ENCODE data around the gene KRTAP9-3.
"Not testable (repeated sequence)": the region's sequence is repeated elsewhere in the genome, so short reads cannot be mapped to it uniquely, and the experiment has no call there.

Gene KRTAP9-3

GRCh38 chr17:41264599-41264998 is 32.4 kb downstream of the KRTAP9-3 start:
- Mint-ChIP-seq H3K36me3 (peaks cover 2% of the 10 kb centered on the region), H3K4me1 (peaks cover 6% of the 10 kb centered on the region), H3K4me3 (no peak overlapping the region), H3K27me3 (peaks cover 18% of the 10 kb centered on the region), H3K9me3 (no peaks in the 10 kb centered on the region), H3K27ac (no peak overlapping the region)
- no peak for ATAC-seq (ENCODE audit: low read depth)
- no peak for DNase-seq (ENCODE audit: low spot score in 2 of 2)

- no peaks in the 10 kb centered on the region for H3K9me3 Mint-ChIP-seq
- no peak within 1 kb of the TSS for H3K27ac Mint-ChIP-seq
- H3K4me1 Mint-ChIP-seq = peaks cover 6% of the 10 kb centered on the region
- ATAC-seq (ENCODE audit: low read depth) (no peak), DNase-seq (ENCODE audit: low spot score in 2 of 2) (no peak)
- peaks cover 2% of the 10 kb centered on the region for H3K36me3 Mint-ChIP-seq
- no peak within 1 kb of the TSS for H3K4me3 Mint-ChIP-seq
- H3K27me3 Mint-ChIP-seq = peaks cover 18% of the 10 kb centered on the region
Measured at GRCh38 chr17:41265078-41265477, 32.8 kb downstream of the KRTAP9-3 start, which contains the start of gene KRTAP9-6. Gene KRTAP9-6 (plus strand): TSS chr17:41265378. CDS start chr17:41265378, 0 bp downstream.

- H3K27me3 Mint-ChIP-seq = peaks cover 15% of the 10 kb centered on the region
- ATAC-seq (ENCODE audit: low read depth) (no peak), DNase-seq (ENCODE audit: low spot score in 2 of 2) (no peak)
- H3K27ac Mint-ChIP-seq = no peak overlapping the region
- peaks cover 2% of the 10 kb centered on the region for H3K36me3 Mint-ChIP-seq
- H3K4me3 Mint-ChIP-seq = no peak overlapping the region
- H3K9me3 Mint-ChIP-seq = no peaks in the 10 kb centered on the region
- H3K4me1 Mint-ChIP-seq = peaks cover 7% of the 10 kb centered on the region
Measured at GRCh38 chr17:41267711-41268110, 35.5 kb downstream of the KRTAP9-3 start.

GRCh38 chr17:41271323-41271722 is 39.1 kb downstream of the KRTAP9-3 start:
- H3K4me3 Mint-ChIP-seq; H3K27ac Mint-ChIP-seq; ATAC-seq (ENCODE audit: low read depth); H3K4me1 Mint-ChIP-seq; DNase-seq (ENCODE audit: low spot score in 2 of 2); H3K9me3 Mint-ChIP-seq; H3K36me3 Mint-ChIP-seq: not testable (repeated sequence)
- H3K27me3 Mint-ChIP-seq = peaks cover 15% of the 10 kb centered on the region

GRCh38 chr17:41271858-41272257 is 39.6 kb downstream of the KRTAP9-3 start:
- ATAC-seq (ENCODE audit: low read depth) = no peak
- peaks cover 2% of the 10 kb centered on the region for H3K36me3 Mint-ChIP-seq
- no peak overlapping the region for H3K27ac Mint-ChIP-seq
- no peak for DNase-seq (ENCODE audit: low spot score in 2 of 2)
- no peak overlapping the region for H3K4me3 Mint-ChIP-seq
- H3K9me3 Mint-ChIP-seq = no peaks in the 10 kb centered on the region
- H3K4me1 Mint-ChIP-seq = peaks cover 5% of the 10 kb centered on the region
- H3K27me3 Mint-ChIP-seq = peaks cover 17% of the 10 kb centered on the region

- H3K4me1 Mint-ChIP-seq = not testable (repeated sequence)
Measured at GRCh38 chr17:41275648-41276190, 43.5 kb downstream of the KRTAP9-3 start, which contains the start of gene KRTAP9-7. Gene KRTAP9-7 (plus strand): TSS chr17:41275698. CDS start chr17:41275698, 0 bp downstream.

GRCh38 chr17:41278176-41278955 is 46.1 kb downstream of the KRTAP9-3 start:
- no peak overlapping the region for H3K4me3 Mint-ChIP-seq
- no peaks in the 10 kb centered on the region for H3K36me3 Mint-ChIP-seq
- DNase-seq (ENCODE audit: low spot score in 2 of 2) = no peak
- H3K27me3 Mint-ChIP-seq = peaks cover 17% of the 10 kb centered on the region
- no peak for ATAC-seq (ENCODE audit: low read depth)
- no peak overlapping the region for H3K27ac Mint-ChIP-seq
- no peaks in the 10 kb centered on the region for H3K9me3 Mint-ChIP-seq
- peaks cover 3% of the 10 kb centered on the region for H3K4me1 Mint-ChIP-seq

More at GRCh38 chr17:41275648-41276190, 43.5 kb downstream of the KRTAP9-3 start, which contains the start of gene KRTAP9-7:
- peaks cover 17% of the 10 kb centered on the region for H3K27me3 Mint-ChIP-seq
- H3K27ac Mint-ChIP-seq; H3K36me3 Mint-ChIP-seq; H3K4me3 Mint-ChIP-seq; DNase-seq (ENCODE audit: low spot score in 2 of 2); ATAC-seq (ENCODE audit: low read depth); H3K9me3 Mint-ChIP-seq: not testable (repeated sequence)

Data from memory B cell (primary cell).